ENCODE measurements around the gene HIGD1A. TPM values are rescaled to one million over a fixed set of nuclear protein-coding genes. Genes with fewer than 3 reads are reported as not detected.
"Not testable (repeated sequence)": the region's sequence is repeated elsewhere in the genome, so short reads cannot be mapped to it uniquely, and the experiment has no call there.

HIGD1A gene
- polyA plus RNA-seq, 3 donors, result 44.3 to 246 (median 131) TPM

DNA sequence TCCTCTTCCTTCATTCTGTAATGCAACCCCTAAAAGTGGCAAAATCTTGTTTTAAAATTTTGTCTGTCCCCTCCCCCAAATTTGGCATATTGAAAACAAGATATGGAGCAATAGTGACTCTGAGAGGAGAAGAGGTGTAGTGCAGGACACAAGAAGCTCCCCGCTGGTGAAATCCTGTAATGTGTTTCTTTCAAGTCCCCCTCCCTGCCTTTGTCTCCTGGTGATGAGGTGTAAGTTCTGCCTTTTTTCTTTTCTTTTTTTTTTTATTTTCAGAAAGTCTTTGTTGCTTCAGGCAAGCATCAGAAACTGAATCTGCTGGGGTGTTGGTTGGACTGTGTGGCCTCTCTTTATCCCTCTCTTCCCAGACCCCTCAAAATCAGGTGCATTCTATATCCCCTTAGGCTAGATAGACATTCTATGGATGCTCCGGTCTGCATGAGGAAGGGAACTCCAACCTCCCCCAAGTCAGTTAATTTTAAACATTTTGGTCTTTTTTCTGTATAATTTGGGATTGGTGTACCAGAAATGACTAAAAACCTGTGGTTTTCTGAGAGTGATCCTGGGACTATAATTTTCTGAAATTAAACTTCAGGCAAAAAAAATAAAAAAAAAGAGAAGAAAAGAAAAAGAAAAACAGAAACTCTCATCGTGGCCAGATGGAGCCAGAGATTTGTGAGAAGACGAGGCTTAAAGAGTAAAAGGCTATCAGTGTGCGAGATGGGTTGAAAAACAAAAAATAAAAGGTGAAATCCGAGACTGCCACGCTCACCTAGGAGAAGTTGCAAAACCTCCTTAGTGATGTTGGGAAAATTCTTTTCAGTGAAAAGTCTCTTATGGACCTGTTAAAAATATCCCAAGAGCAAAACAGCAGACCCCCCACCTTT is 26.4 kb upstream of the HIGD1A start:
- 39 to 46% (median 41%) methylated on average over 7 of the region's 7 CpGs for WGBS, 3 donors
- H3K27ac ChIP-seq (ENCODE audit: low read depth, low read length), result no peak overlapping the region

DNA sequence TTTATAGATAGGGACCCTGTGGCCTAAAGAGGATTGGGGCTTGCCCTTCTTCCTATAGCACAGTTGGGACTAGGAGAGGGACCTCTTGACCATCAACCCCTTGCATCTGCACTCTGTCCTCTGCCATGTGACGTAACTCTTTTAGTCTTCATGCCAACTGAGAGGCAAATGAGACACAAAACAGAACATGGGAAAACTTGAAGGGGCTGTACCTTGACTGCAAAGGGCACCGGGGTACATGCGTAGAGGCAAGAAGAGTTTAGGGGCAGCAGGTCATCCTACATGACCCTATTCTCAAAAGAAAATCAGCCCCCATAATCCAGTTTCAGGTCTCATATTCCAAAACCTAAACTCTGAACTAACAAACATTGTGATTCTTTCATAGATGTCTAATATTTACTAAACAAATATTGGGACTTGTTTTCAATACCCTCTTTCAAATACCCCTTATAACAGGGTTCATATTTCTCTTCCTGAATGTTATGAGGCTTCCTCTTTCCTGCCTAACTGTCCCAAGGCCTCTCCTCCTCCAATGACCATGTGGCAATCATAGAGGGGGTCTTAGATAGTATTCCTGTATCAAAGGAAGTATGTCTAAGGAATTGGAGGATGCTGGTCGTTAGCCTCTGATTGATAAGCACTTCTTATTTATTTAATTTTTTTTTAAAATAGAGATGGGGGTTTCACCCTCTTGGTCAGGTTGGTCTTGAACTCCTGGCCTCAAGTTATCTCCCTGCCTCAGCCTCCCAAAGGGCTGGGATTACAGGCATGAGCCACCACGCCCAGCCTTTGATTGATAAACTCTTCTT is 25.5 kb upstream of the HIGD1A start:
- no peak overlapping the region for H3K27ac ChIP-seq (ENCODE audit: low read depth, low read length)
- WGBS, 3 donors, result 75 to 78% (median 75%) methylated on average over 5 of the region's 5 CpGs

DNA sequence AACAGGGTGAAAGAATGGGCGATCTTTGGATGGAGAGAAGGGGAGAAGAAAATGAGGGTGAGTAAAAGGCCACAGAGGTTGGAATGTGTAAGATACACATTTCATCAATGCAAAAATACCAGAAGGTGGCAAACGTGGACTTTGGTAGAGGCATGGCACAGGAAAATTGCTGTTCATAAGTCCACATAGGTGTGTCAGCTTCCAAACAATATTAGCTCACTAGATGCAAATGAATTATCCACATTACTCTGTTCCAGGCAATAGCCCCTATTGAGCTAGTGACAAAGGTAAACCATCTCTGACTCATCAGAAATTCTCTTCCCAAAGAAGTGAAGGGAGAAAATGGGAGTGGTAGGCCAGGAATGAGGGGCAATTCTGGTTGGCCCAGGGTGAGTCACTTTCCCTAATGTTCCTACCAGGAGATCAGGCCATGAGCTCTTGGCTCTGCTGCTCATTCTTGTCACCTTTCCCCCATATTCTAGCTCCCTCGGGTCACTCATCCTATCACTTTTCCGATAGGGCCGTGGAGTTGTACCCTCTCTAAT is 24.9 kb upstream of the HIGD1A start:
- WGBS, 3 donors, result 76 to 92% (median 91%) methylated on average over 5 of the region's 5 CpGs
- H3K27ac ChIP-seq (ENCODE audit: low read depth, low read length), result no peak overlapping the region

DNA sequence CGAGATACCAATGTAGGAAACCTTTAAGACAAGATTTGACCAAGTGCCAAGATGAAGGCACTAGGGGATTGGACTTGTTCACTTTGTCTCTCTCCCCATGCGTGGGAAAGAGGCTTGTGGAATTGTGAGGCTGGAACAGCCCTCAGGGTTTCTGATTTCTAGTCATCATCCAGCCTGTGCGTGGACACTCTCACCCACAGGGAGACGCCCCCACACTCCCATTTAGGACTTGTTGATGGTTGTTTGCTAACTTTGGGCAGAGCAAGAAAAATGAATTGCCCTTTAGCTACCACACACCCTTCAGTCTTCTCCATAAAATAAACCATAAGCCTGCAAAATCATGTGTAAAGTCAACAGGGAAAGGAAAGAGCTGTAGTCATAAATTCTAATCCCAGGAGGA is 23.4 kb upstream of the HIGD1A start:
- 52 to 78% (median 71%) methylated on average over 4 of the region's 4 CpGs for WGBS, 3 donors
- no peak overlapping the region for H3K27ac ChIP-seq (ENCODE audit: low read depth, low read length)

DNA sequence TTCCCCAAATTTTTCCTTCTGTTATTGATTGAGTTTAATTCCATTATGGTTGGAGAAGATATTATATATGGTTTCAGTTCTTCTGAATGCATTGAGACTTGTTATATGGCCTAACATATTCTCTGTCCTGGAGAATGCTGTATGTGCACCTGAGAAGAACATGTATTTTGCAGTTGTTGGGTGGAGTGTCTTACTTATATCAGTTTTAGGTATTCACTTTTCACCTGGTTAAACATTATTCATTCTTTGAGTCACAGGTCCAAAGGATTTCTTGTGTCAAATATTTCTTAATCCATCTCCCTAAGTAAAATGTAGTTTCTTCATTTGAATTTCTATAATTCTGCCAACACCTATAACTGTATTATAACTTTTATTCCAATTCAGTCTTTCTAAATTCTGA is 22.7 kb upstream of the HIGD1A start:
- H3K27ac ChIP-seq (ENCODE audit: low read depth, low read length), result no peak overlapping the region

DNA sequence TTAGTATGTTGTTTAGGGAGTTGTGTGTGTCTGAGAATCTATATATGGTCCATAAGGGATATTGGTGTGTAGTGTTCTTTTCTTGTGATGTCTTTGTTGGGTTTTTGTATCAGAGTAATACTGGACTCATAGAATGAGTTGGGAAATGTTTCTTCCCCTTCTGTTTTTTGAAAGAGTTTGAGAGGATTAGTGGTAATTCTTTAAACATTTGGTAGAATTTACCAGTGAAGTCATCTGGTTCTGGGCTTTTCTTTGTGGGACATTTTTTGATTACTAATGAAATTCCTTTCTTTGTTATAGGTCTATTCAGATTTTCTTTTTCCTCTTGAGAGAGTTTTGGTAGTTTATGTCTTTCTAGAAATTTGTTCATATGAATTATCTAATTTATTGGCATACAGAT is 21.9 kb upstream of the HIGD1A start:
- H3K27ac ChIP-seq (ENCODE audit: low read depth, low read length), result no peak overlapping the region

DNA sequence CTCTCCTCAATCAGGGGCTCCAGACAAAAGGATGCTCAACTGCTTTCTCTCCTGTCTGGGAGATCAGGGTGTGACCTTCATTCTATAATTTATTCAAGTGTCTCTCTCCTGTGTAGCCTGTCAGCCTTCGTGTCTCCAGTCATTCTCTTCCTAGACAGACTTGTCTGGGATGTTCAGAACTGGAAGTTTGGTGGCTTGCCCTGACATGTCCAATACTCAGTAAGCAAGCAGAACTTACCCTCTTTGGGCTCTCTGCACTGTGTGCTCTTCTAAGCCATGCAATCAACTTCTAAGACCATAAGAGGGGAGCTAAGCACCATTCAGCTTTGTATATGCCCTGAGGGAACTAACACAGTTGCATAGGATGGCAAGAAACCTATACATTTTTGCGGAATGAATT is 19.1 kb upstream of the HIGD1A start:
- H3K27ac ChIP-seq (ENCODE audit: low read depth, low read length), result no peak overlapping the region
- WGBS, 3 donors, result 74 to 77% (median 75%) methylated on average over 2 of the region's 2 CpGs

DNA sequence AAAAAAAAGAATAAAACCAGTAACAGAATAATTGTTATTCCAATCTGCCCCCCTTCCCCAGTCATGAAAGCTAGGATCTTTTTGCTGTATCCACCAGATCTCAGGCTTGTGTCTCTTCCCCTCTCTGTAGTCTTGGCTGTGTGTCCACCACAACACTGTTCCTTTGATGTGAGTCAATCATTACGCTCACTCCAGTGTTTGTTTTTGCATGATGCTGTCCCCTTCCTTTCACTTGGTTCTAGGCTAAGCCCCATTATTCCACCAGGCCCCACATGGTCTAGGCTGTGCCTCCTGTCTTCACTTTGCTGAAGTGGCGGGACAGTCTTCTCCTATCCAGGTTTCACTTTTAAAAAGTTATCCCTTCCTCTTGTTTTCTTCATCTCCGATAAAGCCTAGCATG is 18.5 kb upstream of the HIGD1A start:
- no peak overlapping the region for H3K27ac ChIP-seq (ENCODE audit: low read depth, low read length)
- 89 to 95% (median 95%) methylated on average over 3 of the region's 3 CpGs for WGBS, 3 donors

DNA sequence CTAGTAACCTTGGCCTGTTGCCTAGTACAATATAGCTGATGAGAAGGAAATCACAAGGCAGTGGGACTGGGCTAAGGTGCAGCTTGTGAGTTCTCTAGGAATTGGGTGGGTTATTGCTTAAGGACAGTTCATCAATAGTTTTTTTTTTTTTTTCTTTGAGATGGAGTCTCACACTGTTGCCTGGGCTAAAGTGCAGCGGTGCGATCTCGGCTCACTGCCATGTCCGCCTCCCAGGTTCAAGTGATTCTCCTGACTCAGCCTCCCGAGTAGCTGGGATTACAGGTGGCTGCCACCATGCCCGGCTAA is 16.4 kb upstream of the HIGD1A start:
- WGBS, 3 donors, result 57 to 96% (median 91%) methylated on average over 6 of the region's 6 CpGs
- no peak overlapping the region for H3K27ac ChIP-seq (ENCODE audit: low read depth, low read length)

DNA sequence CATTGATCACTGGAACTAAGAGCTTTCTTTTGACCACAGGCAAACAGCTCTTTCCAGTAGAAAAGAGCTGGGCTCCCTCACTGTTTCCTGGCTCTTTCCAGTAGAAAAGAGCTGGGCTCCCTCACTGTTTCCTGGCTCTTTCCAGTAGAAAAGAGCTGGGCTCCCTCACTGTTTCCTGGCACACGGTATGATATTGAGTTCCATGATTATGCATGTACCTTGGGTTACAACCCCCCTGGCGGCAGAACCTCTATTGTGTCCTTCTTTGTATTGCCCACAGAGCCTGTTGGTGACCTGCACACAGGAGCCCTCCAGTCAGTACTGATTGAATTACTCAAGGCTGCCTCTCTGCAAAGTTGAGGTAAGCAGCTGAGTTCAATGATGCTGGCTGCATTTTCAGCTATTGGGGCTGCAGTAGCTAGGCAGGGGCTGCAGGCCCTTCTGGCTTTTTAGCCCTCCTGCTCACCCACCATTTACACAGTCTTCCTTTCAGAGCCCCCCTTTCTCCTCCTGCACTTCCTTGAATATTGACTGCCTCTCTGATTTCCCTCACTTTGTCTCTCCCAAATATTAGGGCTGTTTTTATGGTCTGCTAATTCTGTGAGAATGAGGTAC is 15.2 kb upstream of the HIGD1A start:
- 21 to 51% (median 49%) methylated on average over 2 of the region's 2 CpGs for WGBS, 3 donors

DNA sequence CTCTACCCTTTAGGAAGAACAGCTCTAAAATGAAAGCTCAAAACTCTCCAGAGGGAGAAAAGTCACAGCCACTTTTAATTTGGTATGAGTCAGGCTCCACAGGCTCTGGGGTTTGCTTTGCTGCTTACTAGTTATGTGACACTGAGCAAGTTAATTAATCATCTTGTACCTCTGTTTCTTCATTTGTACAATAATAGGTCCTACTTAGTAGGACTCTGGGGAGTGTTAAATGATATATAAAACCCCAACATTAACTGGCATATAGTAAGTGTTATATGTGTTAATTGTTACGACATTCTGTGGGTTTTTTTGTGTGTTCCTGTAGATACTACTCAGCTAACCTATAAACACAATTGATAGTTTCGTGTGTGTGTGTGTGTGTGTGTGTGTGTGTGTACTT is 11.5 kb upstream of the HIGD1A start:
- no peak overlapping the region for H3K27ac ChIP-seq (ENCODE audit: low read depth, low read length)

More for the DNA sequence above, 15.2 kb upstream of the HIGD1A start:
- H3K27ac ChIP-seq (ENCODE audit: low read depth, low read length), result no peak overlapping the region

DNA sequence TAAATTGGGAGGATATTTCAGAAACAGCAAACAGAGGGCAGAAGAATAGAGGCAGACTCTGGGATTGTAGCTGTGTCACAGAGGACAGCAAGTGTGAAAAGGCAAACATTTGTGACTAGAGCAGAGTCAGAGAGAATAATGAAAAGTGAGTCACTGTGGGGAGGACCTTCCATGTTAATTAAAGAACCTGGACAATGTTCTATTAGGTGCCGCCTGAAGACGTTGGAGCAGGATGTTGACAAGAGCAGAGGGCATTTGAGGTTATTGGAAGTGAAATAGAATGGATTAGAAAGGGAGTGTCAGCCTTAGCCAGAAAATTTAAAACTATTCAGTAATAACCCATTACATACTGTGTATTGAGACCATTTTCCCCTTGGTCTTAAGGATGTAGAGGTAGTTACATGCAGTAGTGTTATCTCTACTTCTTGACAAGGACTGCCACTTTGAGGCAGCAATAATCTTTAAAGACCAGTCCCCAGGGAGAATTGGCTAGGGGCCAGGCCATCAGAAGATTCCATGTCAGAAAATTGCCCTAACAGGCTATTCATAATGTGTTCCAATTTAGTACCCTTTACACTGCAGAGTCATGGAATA is 10.7 kb upstream of the HIGD1A start:
- H3K27ac ChIP-seq (ENCODE audit: low read depth, low read length), result no peak overlapping the region
- 38 to 57% (median 48%) methylated on average over 2 of the region's 2 CpGs for WGBS, 3 donors

More for the DNA sequence above, 11.5 kb upstream of the HIGD1A start:
- 59 to 75% (median 64%) methylated on average over 2 of the region's 2 CpGs for WGBS, 3 donors

DNA sequence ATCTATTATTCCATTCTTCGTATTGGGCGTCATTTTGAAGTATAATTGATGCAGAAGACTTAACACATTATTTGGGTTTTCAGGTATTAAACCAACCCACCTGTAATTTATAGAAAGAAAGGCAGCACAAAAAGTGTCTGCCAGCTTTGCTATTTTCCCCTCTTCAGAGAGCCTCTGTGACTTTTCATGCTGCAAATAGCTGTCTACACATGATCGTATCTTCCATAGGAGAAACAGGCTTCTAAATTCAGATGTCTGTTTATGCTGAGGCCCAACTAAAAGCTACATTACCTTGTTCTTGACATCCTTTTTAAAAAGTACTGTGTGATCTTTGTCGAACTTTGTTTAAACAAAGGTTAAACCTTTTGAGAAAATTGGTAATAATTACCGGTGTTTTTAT is 10.0 kb upstream of the HIGD1A start:
- 72 to 87% (median 73%) methylated on average over 5 of the region's 5 CpGs for WGBS, 3 donors

DNA sequence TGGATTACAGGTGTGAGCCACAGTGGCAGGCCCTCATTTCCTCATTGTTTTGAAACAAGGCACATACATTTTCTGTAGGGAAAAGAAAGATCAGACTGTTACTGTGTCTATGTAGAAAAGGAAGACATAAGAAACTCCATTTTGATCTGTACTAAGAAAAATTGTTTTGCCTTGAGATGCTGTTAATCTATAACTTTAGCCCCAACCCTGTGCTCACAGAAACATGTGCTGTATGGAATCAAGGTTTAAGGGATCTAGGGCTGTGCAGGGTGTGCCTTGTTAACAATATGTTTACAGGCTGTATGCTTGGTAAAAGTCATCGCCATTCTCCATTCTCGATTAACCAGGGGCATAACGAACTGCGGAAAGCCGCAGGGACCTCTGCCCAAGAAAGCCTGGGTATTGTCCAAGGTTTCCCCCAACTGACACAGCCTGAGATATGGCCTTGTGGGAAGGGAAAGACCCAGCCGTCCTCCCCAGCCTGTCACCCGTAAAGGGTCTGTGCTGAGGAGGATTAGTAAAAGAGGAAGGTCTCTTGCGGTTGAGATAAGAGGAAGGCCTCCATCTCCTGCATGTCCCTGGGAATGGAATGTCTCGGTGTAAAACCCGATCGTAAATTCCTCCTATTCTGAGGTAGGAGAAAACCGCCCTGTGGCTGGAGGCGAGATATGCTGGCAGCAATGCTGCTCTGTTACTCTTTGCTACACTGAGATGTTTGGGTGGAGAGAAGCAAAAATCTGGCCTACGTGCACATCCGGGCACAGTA is 7.0 kb upstream of the HIGD1A start:
- 22 to 48% (median 41%) methylated on average over 15 of the region's 15 CpGs for WGBS, 3 donors
- not testable (repeated sequence) for H3K27ac ChIP-seq (ENCODE audit: low read depth, low read length)

More for the DNA sequence above, 10.0 kb upstream of the HIGD1A start:
- no peak overlapping the region for H3K27ac ChIP-seq (ENCODE audit: low read depth, low read length)

DNA sequence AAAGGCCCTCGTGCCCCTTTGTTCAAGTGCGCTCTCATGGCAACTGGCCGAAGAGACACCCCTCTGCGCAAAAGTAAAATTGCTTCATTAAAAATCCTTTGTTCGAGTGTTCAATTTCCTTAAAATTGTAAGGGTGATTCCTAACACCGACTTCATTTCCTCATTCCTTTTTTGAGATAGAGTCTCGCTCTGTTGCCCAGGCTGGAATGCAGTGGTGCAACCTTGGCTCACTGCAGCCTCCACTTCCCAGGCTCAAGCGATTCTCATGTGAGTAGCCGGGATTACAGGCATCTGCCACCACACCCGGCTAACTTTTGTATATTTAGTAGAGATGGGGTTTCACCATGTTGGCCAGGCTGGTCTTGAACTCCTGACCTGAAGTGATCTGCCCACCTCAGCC is 6.4 kb upstream of the HIGD1A start:
- 65 to 87% (median 82%) methylated on average over 10 of the region's 10 CpGs for WGBS, 3 donors

DNA sequence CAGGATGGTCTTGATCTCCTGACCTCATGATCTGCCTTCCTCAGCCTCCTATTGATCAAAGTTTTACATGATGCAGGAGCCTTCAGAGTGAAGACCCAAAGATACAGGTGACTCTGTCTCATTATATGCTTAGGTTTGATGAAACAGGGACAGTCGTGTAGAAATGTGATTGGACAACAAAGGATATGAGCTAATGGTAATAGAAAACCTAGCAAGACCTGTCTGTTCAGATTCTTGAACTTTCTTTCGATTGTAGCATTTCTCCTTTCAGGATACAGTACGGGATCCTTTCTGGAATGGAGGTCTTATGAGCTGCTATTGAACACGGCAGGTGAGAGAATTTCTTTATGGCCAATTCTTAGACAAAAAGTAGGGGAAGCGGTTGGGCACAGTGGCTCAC is 4.9 kb upstream of the HIGD1A start, which contains the start of gene ACKR2:
TSS of gene ACKR2 (plus strand) at position 244 of the 400 bp plus-strand sequence. CDS start 55,058 bp downstream, outside the sequence.
- 90 to 93% (median 93%) methylated on average over 5 of the region's 5 CpGs for WGBS, 3 donors
- no peak within 1 kb of the TSS for H3K27ac ChIP-seq (ENCODE audit: low read depth, low read length)

More for the DNA sequence above, 6.4 kb upstream of the HIGD1A start:
- H3K27ac ChIP-seq (ENCODE audit: low read depth, low read length), result not testable (repeated sequence)

DNA sequence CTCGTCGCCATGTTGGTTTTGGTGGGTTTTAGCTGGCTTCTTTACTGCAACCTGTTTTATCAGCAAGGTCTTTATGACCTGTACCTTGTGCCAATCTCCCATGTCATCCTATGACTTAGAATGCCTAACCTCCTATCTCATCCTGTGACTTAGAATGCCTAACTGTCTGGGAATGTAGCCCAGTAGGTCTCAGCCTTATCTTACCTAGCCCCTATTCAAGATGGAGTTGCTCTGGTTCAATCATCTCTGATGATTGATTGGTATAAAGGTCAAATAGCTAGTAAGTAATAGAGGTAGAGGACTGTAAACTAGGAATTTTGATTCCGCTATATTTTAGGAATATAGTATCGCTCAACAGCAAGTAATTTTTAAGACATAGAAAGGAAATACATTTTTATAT is 3.6 kb upstream of the HIGD1A start:
- 79 to 98% (median 94%) methylated on average over 4 of the region's 4 CpGs for WGBS, 3 donors
- H3K27ac ChIP-seq (ENCODE audit: low read depth, low read length), result no peak overlapping the region

All from adipose tissue (tissue), 3 donors.